ENCODE data around the gene TBX19. TPM values are rescaled to one million over a fixed set of nuclear protein-coding genes. Genes with fewer than 3 reads are reported as not detected.

The TBX19 gene
- total RNA-seq, 2 experiments from 2014 or later = 2.2 to 2.3 TPM

GRCh38 chr1:168257397-168257796 lies 23.3 kb upstream of the TBX19 start:
- CTCF ChIA-PET = no interaction called here
- H3K27ac Mint-ChIP-seq = no peak overlapping the region
- no peak for DNase-seq
- peaks cover 40% of the 10 kb centered on the region for H3K36me3 Mint-ChIP-seq
- peaks cover 16% of the 10 kb centered on the region for H3K9me3 Mint-ChIP-seq
- H3K4me1 Mint-ChIP-seq (ENCODE audit: low read depth) = peaks cover 17% of the 10 kb centered on the region
- intact Hi-C loops (cut with micrococcal nuclease) = no loop called here
- POLR2A ChIA-PET = no interaction called here
- H3K4me3 Mint-ChIP-seq = no peak overlapping the region
- no peaks in the 10 kb centered on the region for H3K27me3 Mint-ChIP-seq

- ChIA-PET POLR2A (no interaction called here), CTCF (no interaction called here)
- peaks cover 19% of the 10 kb centered on the region for H3K9me3 Mint-ChIP-seq
- peaks cover 42% of the 10 kb centered on the region for H3K36me3 Mint-ChIP-seq
- DNase-seq = no peak
- H3K4me1 Mint-ChIP-seq (ENCODE audit: low read depth) = peaks cover 17% of the 10 kb centered on the region
- intact Hi-C loops (cut with micrococcal nuclease) = no loop called here
- no peaks in the 10 kb centered on the region for H3K27me3 Mint-ChIP-seq
- H3K27ac Mint-ChIP-seq = no peak overlapping the region
- no peak overlapping the region for H3K4me3 Mint-ChIP-seq
Observed at GRCh38 chr1:168259567-168259966, 21.1 kb upstream of the TBX19 start.

- CTCF ChIA-PET = no interaction called here
- H3K36me3 Mint-ChIP-seq = peaks cover 35% of the 10 kb centered on the region
Observed at GRCh38 chr1:168260393-168260792, 20.3 kb upstream of the TBX19 start.

GRCh38 chr1:168261390-168261789 lies 19.3 kb upstream of the TBX19 start:
- Mint-ChIP-seq H3K27me3 (no peaks in the 10 kb centered on the region), H3K36me3 (peaks cover 25% of the 10 kb centered on the region), H3K4me1 (ENCODE audit: low read depth) (peaks cover 17% of the 10 kb centered on the region), H3K27ac (no peak overlapping the region), H3K4me3 (no peak overlapping the region), H3K9me3 (peaks cover 6% of the 10 kb centered on the region)
- ChIA-PET CTCF (no interaction called here), POLR2A (no interaction called here)
- DNase-seq = no peak
- intact Hi-C loops (cut with micrococcal nuclease) = no loop called here

More at GRCh38 chr1:168260393-168260792, 20.3 kb upstream of the TBX19 start:
- intact Hi-C loops (cut with micrococcal nuclease) = no loop called here
- Mint-ChIP-seq H3K27ac (no peak overlapping the region), H3K4me1 (ENCODE audit: low read depth) (peaks cover 17% of the 10 kb centered on the region), H3K9me3 (peaks cover 16% of the 10 kb centered on the region), H3K4me3 (no peak overlapping the region), H3K27me3 (no peaks in the 10 kb centered on the region)
- POLR2A ChIA-PET = no interaction called here
- no peak for DNase-seq

GRCh38 chr1:168263130-168263529 lies 17.5 kb upstream of the TBX19 start:
- CTCF ChIA-PET = no interaction called here
- H3K4me3 Mint-ChIP-seq = no peak overlapping the region
- peaks cover 15% of the 10 kb centered on the region for H3K4me1 Mint-ChIP-seq (ENCODE audit: low read depth)

GRCh38 chr1:168264296-168264695 lies 16.4 kb upstream of the TBX19 start:
- no peak overlapping the region for H3K27ac Mint-ChIP-seq
- no peaks in the 10 kb centered on the region for H3K27me3 Mint-ChIP-seq
- DNase-seq = no peak
- CTCF ChIA-PET = no interaction called here
- peaks cover 17% of the 10 kb centered on the region for H3K36me3 Mint-ChIP-seq
- intact Hi-C loops (cut with micrococcal nuclease) = no loop called here
- H3K4me1 Mint-ChIP-seq (ENCODE audit: low read depth) = peaks cover 15% of the 10 kb centered on the region
- POLR2A ChIA-PET = no interaction called here
- H3K9me3 Mint-ChIP-seq = peaks cover 2% of the 10 kb centered on the region
- no peak overlapping the region for H3K4me3 Mint-ChIP-seq

More at GRCh38 chr1:168263130-168263529, 17.5 kb upstream of the TBX19 start:
- no peaks in the 10 kb centered on the region for H3K27me3 Mint-ChIP-seq
- intact Hi-C loops (cut with micrococcal nuclease) = no loop called here
- peaks cover 2% of the 10 kb centered on the region for H3K9me3 Mint-ChIP-seq
- no peak for DNase-seq
- H3K27ac Mint-ChIP-seq = no peak overlapping the region
- POLR2A ChIA-PET = no interaction called here
- H3K36me3 Mint-ChIP-seq = peaks cover 16% of the 10 kb centered on the region

GRCh38 chr1:168265596-168265995 lies 15.1 kb upstream of the TBX19 start:
- peaks cover 9% of the 10 kb centered on the region for H3K4me1 Mint-ChIP-seq (ENCODE audit: low read depth)
- H3K36me3 Mint-ChIP-seq = peaks cover 17% of the 10 kb centered on the region
- intact Hi-C loops (cut with micrococcal nuclease) = no loop called here
- H3K9me3 Mint-ChIP-seq = peaks cover 2% of the 10 kb centered on the region
- POLR2A ChIA-PET = interaction anchor here (0.7 kb wide), 1 partner anchor 15 kb away, joined by 3 read pairs; the partner anchor contains the start of gene TBX19
- no peak overlapping the region for H3K4me3 Mint-ChIP-seq
- DNase-seq = no peak
- H3K27ac Mint-ChIP-seq = no peak overlapping the region
- H3K27me3 Mint-ChIP-seq = no peaks in the 10 kb centered on the region
- CTCF ChIA-PET = no interaction called here

GRCh38 chr1:168266644-168267186 lies 14.0 kb upstream of the TBX19 start:
- no peak overlapping the region for H3K4me3 Mint-ChIP-seq
- H3K36me3 Mint-ChIP-seq = peaks cover 17% of the 10 kb centered on the region
- H3K27me3 Mint-ChIP-seq = no peaks in the 10 kb centered on the region
- ChIA-PET POLR2A (no interaction called here), CTCF (interaction anchor here (0.5 kb wide), 1 partner anchor 76 kb away, joined by 3 read pairs; no protein-coding TSS in a partner anchor)
- no peak for DNase-seq
- no peak overlapping the region for H3K27ac Mint-ChIP-seq
- intact Hi-C loops (cut with micrococcal nuclease) = no loop called here
- H3K9me3 Mint-ChIP-seq = peaks cover 2% of the 10 kb centered on the region
- H3K4me1 Mint-ChIP-seq (ENCODE audit: low read depth) = peaks cover under 1% of the 10 kb centered on the region

- H3K4me1 Mint-ChIP-seq (ENCODE audit: low read depth) = peaks cover 2% of the 10 kb centered on the region
- POLR2A ChIA-PET = no interaction called here
- H3K36me3 Mint-ChIP-seq = peaks cover 5% of the 10 kb centered on the region
- no peak overlapping the region for H3K27ac Mint-ChIP-seq
- CTCF ChIA-PET = no interaction called here
- no peak overlapping the region for H3K4me3 Mint-ChIP-seq
- H3K27me3 Mint-ChIP-seq = no peaks in the 10 kb centered on the region
- intact Hi-C loops (cut with micrococcal nuclease) = no loop called here
- DNase-seq = no peak
- peaks cover 3% of the 10 kb centered on the region for H3K9me3 Mint-ChIP-seq
Observed at GRCh38 chr1:168271636-168272035, 9.0 kb upstream of the TBX19 start.

GRCh38 chr1:168273575-168273974 lies 7.1 kb upstream of the TBX19 start:
- CTCF ChIA-PET = no interaction called here
- Mint-ChIP-seq H3K36me3 (peaks cover 11% of the 10 kb centered on the region), H3K27me3 (no peaks in the 10 kb centered on the region), H3K9me3 (peaks cover 3% of the 10 kb centered on the region), H3K4me3 (no peak overlapping the region), H3K27ac (no peak overlapping the region), H3K4me1 (ENCODE audit: low read depth) (peaks cover 2% of the 10 kb centered on the region)
- intact Hi-C loops (cut with micrococcal nuclease) = no loop called here
- no peak for DNase-seq
- POLR2A ChIA-PET = no interaction called here

- no peak overlapping the region for H3K27ac Mint-ChIP-seq
- peaks cover 8% of the 10 kb centered on the region for H3K36me3 Mint-ChIP-seq
- intact Hi-C loops (cut with micrococcal nuclease) = no loop called here
- no peaks in the 10 kb centered on the region for H3K27me3 Mint-ChIP-seq
- ChIA-PET POLR2A (no interaction called here), CTCF (no interaction called here)
- DNase-seq = no peak
- no peak overlapping the region for H3K4me3 Mint-ChIP-seq
- no peaks in the 10 kb centered on the region for H3K4me1 Mint-ChIP-seq (ENCODE audit: low read depth)
- H3K9me3 Mint-ChIP-seq = peaks cover 3% of the 10 kb centered on the region
Observed at GRCh38 chr1:168279253-168279652, 1.4 kb upstream of the TBX19 start.

GRCh38 chr1:168281603-168282325 lies 1.1 kb downstream of the TBX19 start:
- DNase-seq = no peak
- H3K27me3 Mint-ChIP-seq = no peaks in the 10 kb centered on the region
- H3K4me1 Mint-ChIP-seq (ENCODE audit: low read depth) = peaks cover 9% of the 10 kb centered on the region
- POLR2A ChIA-PET = no interaction called here
- CTCF ChIA-PET = interaction anchor here (1.1 kb wide), 1 partner anchor 46 kb away, joined by 3 read pairs; no protein-coding TSS in a partner anchor
- no peak overlapping the region for H3K4me3 Mint-ChIP-seq
- peaks cover 6% of the 10 kb centered on the region for H3K36me3 Mint-ChIP-seq
- H3K9me3 Mint-ChIP-seq = no peaks in the 10 kb centered on the region
- no peak overlapping the region for H3K27ac Mint-ChIP-seq
- intact Hi-C loops (cut with micrococcal nuclease) = no loop called here

GRCh38 chr1:168285521-168285790 lies 4.8 kb downstream of the TBX19 start:
- Mint-ChIP-seq H3K27me3 (no peaks in the 10 kb centered on the region), H3K4me1 (ENCODE audit: low read depth) (peaks cover 16% of the 10 kb centered on the region), H3K27ac (no peak overlapping the region), H3K36me3 (no peaks in the 10 kb centered on the region), H3K9me3 (no peaks in the 10 kb centered on the region), H3K4me3 (no peak overlapping the region)
- POLR2A ChIA-PET = interaction anchor here (1.1 kb wide), 1 partner anchor 57 kb away, joined by 4 read pairs; no protein-coding TSS in a partner anchor
- CTCF ChIA-PET = no interaction called here
- no peak for DNase-seq
- intact Hi-C loops (cut with micrococcal nuclease) = loop anchor here (5.0 kb wide), 1 partner anchor 48 kb away; no protein-coding TSS in a partner anchor

All from activated CD4-positive, alpha-beta memory T cell treated with anti-CD3 and anti-CD28 coated beads for 36 hours (primary cell).